Activated T-cell treated with anti-CD3 and anti-CD28 coated beads, Interleukin-2, amount 50 U/mL, for 72 hours (primary cell): ENCODE data around the gene ATL1. TPM values are rescaled to one million over a fixed set of nuclear protein-coding genes. Genes with fewer than 3 reads are reported as not detected.
"Not testable (repeated sequence)": the region's sequence is repeated elsewhere in the genome, so short reads cannot be mapped to it uniquely, and the experiment has no call there.

Experiments used
- ATAC-seq, 2 donors: fragments of 150-1000 bp; cut with Tn5 transposase; replicated peaks in 1 of 2; 2 replicates each; pipeline ENCODE4 v1.10.0; 2021; ENCODE audit warnings: moderate library complexity in 2 of 2, mild to moderate bottlenecking in 1 of 2
- DNase-seq, 2 donors: peaks; one replicate each; pipeline ENCODE4 v3.0.0; 2021 to 2022; ENCODE audit warnings: mixed read lengths in 1 of 2
- H3K27ac Mint-ChIP-seq: one replicate; pipeline ENCODE4 v1.8.0; 2022; ENCODE audit warnings: mild to moderate bottlenecking, moderate library complexity, mixed read lengths
- H3K27me3 Mint-ChIP-seq: one replicate; pipeline ENCODE4 v1.8.0; 2022; ENCODE audit warnings: low read depth, mixed read lengths
- H3K36me3 Mint-ChIP-seq, 2 donors: one replicate each; pipeline ENCODE4 v1.8.0; 2022; ENCODE audit warnings: mixed read lengths in 2 of 2, mild to moderate bottlenecking in 1 of 2; ENCODE audit not compliant: insufficient read depth in 2 of 2
- H3K4me1 Mint-ChIP-seq: one replicate; pipeline ENCODE4 v1.8.0; 2022; ENCODE audit warnings: low read depth, mixed read lengths
- H3K4me3 Mint-ChIP-seq, 2 donors: one replicate each; pipeline ENCODE4 v1.8.0; 2022; ENCODE audit warnings: mild to moderate bottlenecking in 2 of 2, mixed read lengths in 2 of 2, moderate library complexity in 2 of 2
- H3K9me3 Mint-ChIP-seq, 2 donors: one replicate each; pipeline ENCODE4 v1.8.0; 2022; ENCODE audit warnings: mixed read lengths in 2 of 2
- total RNA-seq, 2 donors: library from RNA; stranded (reverse); gene quantifications; one replicate each; pipeline ENCODE4 v1.2.3, GENCODE V29; 2022

ATL1 gene
- total RNA-seq, 2 donors from 2014 or later, result 0.77 to 0.93 TPM

DNA sequence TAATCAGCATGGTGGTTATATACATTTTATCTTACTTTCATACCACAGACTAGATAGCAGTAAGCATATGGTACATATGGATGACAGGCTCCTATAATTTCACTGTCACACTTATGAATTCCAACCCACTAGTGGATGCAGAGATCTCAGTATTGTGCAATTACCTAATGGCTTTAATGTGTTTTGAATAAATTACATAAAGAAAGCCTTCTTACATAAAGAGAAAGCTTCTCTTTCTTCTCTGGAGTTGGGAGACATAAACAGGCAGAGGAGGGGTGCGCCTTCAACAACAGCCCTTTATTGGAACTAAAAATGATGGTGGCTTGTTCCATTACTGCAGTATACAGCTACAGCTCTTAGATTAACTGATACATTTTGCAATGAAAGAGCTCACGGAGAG lies 55.6 kb downstream of the ATL1 start:
- Mint-ChIP-seq H3K36me3 (no peaks in the 10 kb centered on the region), H3K4me3 (no peak overlapping the region), H3K4me1 (no peaks in the 10 kb centered on the region), H3K9me3 (no peaks in the 10 kb centered on the region), H3K27ac (no peak overlapping the region), H3K27me3 (no peaks in the 10 kb centered on the region)
- no peak for ATAC-seq
- DNase-seq, result no peak

- ATAC-seq (no peak), DNase-seq (no peak)
- Mint-ChIP-seq H3K4me1 (no peaks in the 10 kb centered on the region), H3K27me3 (no peaks in the 10 kb centered on the region), H3K9me3 (no peaks in the 10 kb centered on the region), H3K4me3 (no peak overlapping the region), H3K27ac (no peak overlapping the region), H3K36me3 (no peaks in the 10 kb centered on the region)
These were observed 56.3 kb downstream of the ATL1 start for GRCh38 chr14:50616275-50616674.

DNA sequence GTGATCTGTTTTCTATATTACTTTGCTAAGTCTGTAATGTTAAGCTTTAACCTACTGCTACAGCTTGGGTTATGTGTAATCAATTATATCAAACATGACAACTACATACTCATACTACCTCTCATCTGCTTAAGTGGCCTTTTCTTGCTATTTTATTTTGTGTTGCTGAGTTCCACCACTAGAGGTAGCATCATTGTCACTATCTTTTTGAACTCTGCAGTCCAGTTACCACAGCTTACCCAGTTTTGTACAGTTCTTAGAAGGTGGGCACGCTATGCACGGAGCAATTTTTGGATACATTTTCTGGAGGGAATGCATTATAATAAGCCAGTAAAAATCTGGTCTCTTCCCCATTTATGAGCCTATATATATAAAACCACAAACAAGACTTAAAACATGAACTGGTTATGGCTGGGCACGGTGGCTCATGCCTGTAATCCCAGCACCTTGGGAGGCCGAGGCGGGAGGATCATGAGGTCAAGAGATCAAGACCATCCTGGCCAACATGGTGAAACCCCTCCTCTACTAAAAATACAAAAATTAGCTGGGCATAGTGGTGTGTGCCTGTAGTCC lies 59.7 kb downstream of the ATL1 start:
- Mint-ChIP-seq H3K27me3 (no peaks in the 10 kb centered on the region), H3K9me3 (no peaks in the 10 kb centered on the region), H3K4me1 (no peaks in the 10 kb centered on the region), H3K36me3 (no peaks in the 10 kb centered on the region), H3K27ac (no peak overlapping the region), H3K4me3 (no peak overlapping the region)
- peak in 1 of 2 donors; percentile 43 for ATAC-seq
- no peak for DNase-seq

DNA sequence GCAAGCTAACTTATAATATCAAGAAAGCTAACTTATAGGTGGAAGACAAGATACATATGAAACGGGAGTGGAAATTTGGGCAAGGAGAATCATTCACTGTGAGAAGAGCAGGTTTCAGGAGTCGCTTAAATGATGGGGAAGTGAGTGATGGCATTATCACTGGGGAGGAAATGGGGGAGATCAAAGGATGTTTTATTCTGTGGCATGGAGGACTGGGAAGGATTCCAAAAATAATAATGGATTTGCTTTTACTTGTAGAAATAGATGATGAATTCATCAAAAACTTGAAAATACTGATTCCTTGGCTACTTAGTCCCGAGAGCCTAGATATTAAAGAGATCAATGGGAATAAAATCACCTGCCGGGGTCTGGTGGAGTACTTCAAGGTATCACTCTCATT lies 60.4 kb downstream of the ATL1 start:
- H3K4me1 Mint-ChIP-seq, result no peaks in the 10 kb centered on the region
- no peaks in the 10 kb centered on the region for H3K27me3 Mint-ChIP-seq
- no peaks in the 10 kb centered on the region for H3K9me3 Mint-ChIP-seq
- DNase-seq (no peak), ATAC-seq (no peak)
- no peak overlapping the region for H3K27ac Mint-ChIP-seq
- H3K4me3 Mint-ChIP-seq, result no peak overlapping the region
- no peaks in the 10 kb centered on the region for H3K36me3 Mint-ChIP-seq

DNA sequence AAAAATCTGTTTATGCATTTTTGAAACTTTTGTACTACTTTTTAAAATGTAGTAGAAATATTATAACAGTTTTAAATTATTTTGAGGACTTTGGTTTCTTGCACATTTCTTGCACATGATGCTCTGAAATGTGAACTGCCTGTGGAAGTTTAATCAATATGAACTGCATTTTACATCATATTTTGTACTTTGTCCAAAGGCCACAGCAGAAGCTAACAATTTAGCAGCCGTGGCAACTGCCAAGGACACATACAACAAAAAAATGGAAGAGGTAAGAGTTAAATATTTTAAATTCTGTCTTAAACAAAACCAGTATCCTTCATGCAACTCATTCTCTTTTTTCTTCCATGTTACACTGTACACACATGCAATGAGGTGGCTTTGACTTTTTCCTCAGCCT lies 63.0 kb downstream of the ATL1 start:
- Mint-ChIP-seq H3K36me3 (no peaks in the 10 kb centered on the region), H3K4me3 (no peak overlapping the region), H3K9me3 (no peaks in the 10 kb centered on the region), H3K27ac (no peak overlapping the region), H3K27me3 (no peaks in the 10 kb centered on the region), H3K4me1 (no peaks in the 10 kb centered on the region)
- no peak for DNase-seq
- no peak for ATAC-seq

DNA sequence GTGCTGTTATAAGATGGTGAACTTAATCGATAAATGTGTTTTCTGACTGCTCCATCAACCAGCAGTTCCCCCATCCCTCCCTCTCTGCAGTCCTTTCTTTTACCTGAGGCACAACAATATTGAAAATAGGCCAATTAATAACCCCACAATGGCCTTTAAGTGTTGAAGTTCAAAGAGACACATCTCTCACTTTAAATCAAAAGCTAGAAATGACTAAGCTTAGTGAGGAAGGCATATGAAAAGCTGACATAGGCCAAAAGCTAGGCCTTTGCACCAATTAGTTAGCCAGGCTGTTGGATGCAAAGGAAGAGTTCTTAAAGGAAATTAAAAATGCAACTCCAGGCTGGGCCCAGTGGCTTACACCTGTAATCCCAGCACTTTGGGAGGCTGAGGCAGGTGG lies 64.5 kb downstream of the ATL1 start:
- H3K27me3 Mint-ChIP-seq, result no peaks in the 10 kb centered on the region
- no peaks in the 10 kb centered on the region for H3K9me3 Mint-ChIP-seq
- no peak overlapping the region for H3K4me3 Mint-ChIP-seq
- H3K4me1 Mint-ChIP-seq, result no peaks in the 10 kb centered on the region
- no peaks in the 10 kb centered on the region for H3K36me3 Mint-ChIP-seq
- no peak overlapping the region for H3K27ac Mint-ChIP-seq
- DNase-seq, result no peak
- ATAC-seq, result no peak

DNA sequence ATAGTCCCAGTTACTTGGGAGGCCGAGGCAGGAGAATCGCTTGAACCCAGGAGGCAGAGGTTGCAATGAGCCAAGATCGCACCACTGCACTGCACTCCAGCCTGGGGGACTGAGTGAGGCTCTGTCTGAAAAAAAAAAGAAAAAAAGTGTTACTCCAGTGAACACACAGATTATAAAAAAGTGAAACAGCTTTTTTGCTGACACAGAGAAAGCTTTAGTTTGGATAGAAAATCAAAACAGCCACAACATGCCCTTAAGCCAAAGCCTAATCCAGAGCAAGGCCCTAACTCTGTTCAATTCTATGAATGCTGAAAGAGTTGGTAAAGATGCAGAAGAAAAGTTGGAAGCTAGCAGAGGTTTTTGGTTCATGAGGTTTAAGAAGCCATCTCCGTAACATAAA lies 65.0 kb downstream of the ATL1 start:
- H3K27ac Mint-ChIP-seq, H3K4me1 Mint-ChIP-seq, ATAC-seq, H3K4me3 Mint-ChIP-seq, H3K27me3 Mint-ChIP-seq, H3K36me3 Mint-ChIP-seq, H3K9me3 Mint-ChIP-seq, DNase-seq: not testable (repeated sequence)

DNA sequence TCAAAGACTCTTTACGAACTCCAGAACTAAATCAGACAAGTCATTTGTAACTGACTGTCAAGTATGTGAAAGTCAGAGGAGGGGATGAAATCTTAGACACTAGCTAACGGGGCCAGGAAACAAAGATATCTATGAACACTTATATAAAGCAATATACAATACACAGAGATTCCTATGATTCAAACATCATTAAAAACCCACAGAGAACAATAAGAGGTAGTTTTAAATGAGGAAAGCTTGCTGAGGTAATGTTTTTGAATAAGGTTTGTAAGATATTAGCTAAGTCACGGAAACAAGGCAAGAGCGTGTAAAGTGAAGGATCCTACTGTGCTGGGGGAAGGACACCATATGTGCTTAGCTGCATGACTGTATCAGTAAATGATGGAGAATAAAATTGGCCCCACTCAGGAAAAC lies 71.5 kb downstream of the ATL1 start:
- H3K27me3 Mint-ChIP-seq, result no peaks in the 10 kb centered on the region
- no peak overlapping the region for H3K4me3 Mint-ChIP-seq
- no peaks in the 10 kb centered on the region for H3K9me3 Mint-ChIP-seq
- H3K36me3 Mint-ChIP-seq, result no peaks in the 10 kb centered on the region
- ATAC-seq, result no peak
- H3K4me1 Mint-ChIP-seq, result no peaks in the 10 kb centered on the region
- no peak for DNase-seq
- no peak overlapping the region for H3K27ac Mint-ChIP-seq

- H3K4me1 Mint-ChIP-seq, result no peaks in the 10 kb centered on the region
- H3K9me3 Mint-ChIP-seq, result no peaks in the 10 kb centered on the region
- ATAC-seq (no peak), DNase-seq (no peak)
- no peak overlapping the region for H3K27ac Mint-ChIP-seq
- no peak overlapping the region for H3K4me3 Mint-ChIP-seq
- H3K27me3 Mint-ChIP-seq, result no peaks in the 10 kb centered on the region
- no peaks in the 10 kb centered on the region for H3K36me3 Mint-ChIP-seq
These were observed 74.0 kb downstream of the ATL1 start for GRCh38 chr14:50633954-50634353.

DNA sequence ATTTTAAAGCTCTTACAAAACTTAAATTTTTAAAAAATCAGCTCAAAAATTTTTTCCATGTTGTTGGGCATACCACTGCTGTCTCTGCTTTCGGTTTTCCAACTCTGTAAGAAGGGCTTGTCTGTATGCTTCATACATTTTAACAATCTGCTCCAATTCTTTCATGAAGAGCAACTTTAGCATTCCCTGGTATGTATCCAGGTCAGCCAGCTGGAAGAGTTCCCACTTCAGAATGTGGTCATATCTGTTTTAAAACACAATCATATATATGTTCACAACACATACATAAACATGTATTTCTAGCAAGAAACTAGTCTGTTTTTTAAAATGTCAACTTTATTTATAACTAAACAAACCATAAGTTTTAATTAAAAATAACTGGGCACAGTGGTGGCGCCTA lies 75.2 kb downstream of the ATL1 start:
- Mint-ChIP-seq H3K27ac (no peak overlapping the region), H3K9me3 (no peaks in the 10 kb centered on the region), H3K36me3 (peaks cover 0 to 3% of the 10 kb centered on the region in 2 donors), H3K4me3 (no peak overlapping the region), H3K4me1 (no peaks in the 10 kb centered on the region), H3K27me3 (no peaks in the 10 kb centered on the region)
- DNase-seq (no peak), ATAC-seq (no peak)

- H3K4me1 Mint-ChIP-seq, result no peaks in the 10 kb centered on the region
- no peaks in the 10 kb centered on the region for H3K27me3 Mint-ChIP-seq
- H3K9me3 Mint-ChIP-seq, result no peaks in the 10 kb centered on the region
- ATAC-seq (no peak), DNase-seq (no peak)
- no peak overlapping the region for H3K4me3 Mint-ChIP-seq
- H3K36me3 Mint-ChIP-seq, result no peaks in the 10 kb centered on the region
- no peak overlapping the region for H3K27ac Mint-ChIP-seq
These were observed 87.3 kb downstream of the ATL1 start for GRCh38 chr14:50647282-50647681.

DNA sequence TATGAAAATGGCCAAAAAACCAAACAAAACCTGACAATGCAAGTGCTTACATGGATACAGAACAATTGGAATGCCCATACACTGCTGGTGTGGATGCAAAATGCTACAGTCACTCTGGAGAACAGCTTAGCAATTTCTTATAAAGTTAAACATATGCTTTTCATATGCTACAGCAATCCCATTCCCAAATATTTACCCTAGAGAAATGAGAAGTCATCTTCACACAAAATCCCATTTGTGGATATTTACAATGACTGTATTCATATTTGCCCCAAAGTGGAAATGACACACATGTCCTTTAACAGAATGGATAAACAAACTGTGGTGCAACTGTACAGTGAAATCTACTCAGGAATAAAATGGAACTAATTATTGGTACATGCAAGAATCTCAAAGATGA lies 87.8 kb downstream of the ATL1 start:
- H3K27ac Mint-ChIP-seq, result no peak overlapping the region
- no peaks in the 10 kb centered on the region for H3K9me3 Mint-ChIP-seq
- H3K27me3 Mint-ChIP-seq, result no peaks in the 10 kb centered on the region
- no peak for ATAC-seq
- DNase-seq, result no peak
- no peak overlapping the region for H3K4me3 Mint-ChIP-seq
- no peaks in the 10 kb centered on the region for H3K36me3 Mint-ChIP-seq
- no peaks in the 10 kb centered on the region for H3K4me1 Mint-ChIP-seq

DNA sequence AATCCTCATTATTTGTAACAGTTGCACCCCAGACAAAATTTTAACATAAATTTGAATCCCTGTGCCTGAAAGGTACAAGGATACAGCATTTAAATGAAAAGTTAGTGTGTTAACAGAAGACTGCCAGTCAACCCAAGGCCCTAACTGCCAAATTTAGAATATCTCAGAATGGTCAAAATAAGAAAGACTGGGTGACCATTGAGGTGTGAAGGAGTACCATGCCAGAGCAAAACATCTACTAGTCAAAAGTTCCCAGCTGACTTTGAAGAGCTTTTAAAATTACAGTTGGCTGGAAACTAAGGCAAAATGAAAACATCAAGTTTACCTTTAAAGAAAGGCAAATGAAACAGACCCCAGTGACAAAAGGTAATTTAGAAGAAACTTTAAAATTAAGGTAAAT lies 89.7 kb downstream of the ATL1 start:
- no peak overlapping the region for H3K27ac Mint-ChIP-seq
- H3K36me3 Mint-ChIP-seq, result no peaks in the 10 kb centered on the region
- H3K27me3 Mint-ChIP-seq, result no peaks in the 10 kb centered on the region
- H3K4me1 Mint-ChIP-seq, result no peaks in the 10 kb centered on the region
- no peak for DNase-seq
- ATAC-seq, result no peak
- H3K9me3 Mint-ChIP-seq, result no peaks in the 10 kb centered on the region
- H3K4me3 Mint-ChIP-seq, result no peak overlapping the region

GRCh38 chr14:50656776-50657175 lies 96.8 kb downstream of the ATL1 start:
- DNase-seq (no peak), ATAC-seq (no peak)
- Mint-ChIP-seq H3K4me1 (no peaks in the 10 kb centered on the region), H3K9me3 (no peaks in the 10 kb centered on the region), H3K36me3 (peaks cover 0 to under 1% of the 10 kb centered on the region in 2 donors), H3K4me3 (no peak overlapping the region), H3K27ac (no peak overlapping the region), H3K27me3 (no peaks in the 10 kb centered on the region)
